Activated CD4-positive, alpha-beta T cell treated with anti-CD3 and anti-CD28 coated beads, Interleukin-2, amount 50 U/mL, for 1 hour (primary cell): Measurements from ENCODE around the gene GNRH2.
"Not testable (repeated sequence)": the region's sequence is repeated elsewhere in the genome, so short reads cannot be mapped to it uniquely, and the experiment has no call there.

Experiments used
- DNase-seq: peaks from one replicate; pipeline ENCODE4 v3.0.0-alpha.2; 2020

GNRH2 gene

GRCh38 chr20:3075315-3075714 lies 31.9 kb downstream of the GNRH2 start:
- DNase-seq, result not testable (repeated sequence)

- no peak for DNase-seq
These were observed 34.3 kb downstream of the GNRH2 start for GRCh38 chr20:3077618-3078134.

- no peak for DNase-seq
These were observed 37.5 kb downstream of the GNRH2 start for GRCh38 chr20:3080939-3081388.

GRCh38 chr20:3081641-3082040 lies 38.2 kb downstream of the GNRH2 start:
- no peak for DNase-seq

GRCh38 chr20:3082306-3082951 lies 39.0 kb downstream of the GNRH2 start:
- DNase-seq, result no peak

GRCh38 chr20:3082955-3083952 lies 39.8 kb downstream of the GNRH2 start:
- DNase-seq, result no peak

- no peak for DNase-seq
These were observed 41.0 kb downstream of the GNRH2 start, which contains the start of gene AVP for GRCh38 chr20:3084283-3084985. Gene AVP, minus strand, starts transcription at chr20:3084724. Its CDS starts 50 bp downstream, at chr20:3084674.

- DNase-seq, result no peak
These were observed 41.6 kb downstream of the GNRH2 start for GRCh38 chr20:3084986-3085360.

GRCh38 chr20:3085571-3086072 lies 42.2 kb downstream of the GNRH2 start:
- no peak for DNase-seq

- DNase-seq, result no peak
These were observed 44.6 kb downstream of the GNRH2 start for GRCh38 chr20:3088031-3088430.

GRCh38 chr20:3090565-3090964 lies 47.1 kb downstream of the GNRH2 start:
- no peak for DNase-seq

GRCh38 chr20:3092611-3093379 lies 49.4 kb downstream of the GNRH2 start:
- DNase-seq, result peak; percentile 54

- peak; percentile 32 for DNase-seq
These were observed 50.5 kb downstream of the GNRH2 start for GRCh38 chr20:3093861-3094361.

- DNase-seq, result no peak
These were observed 51.6 kb downstream of the GNRH2 start for GRCh38 chr20:3094848-3095629.
